ENCODE data around the gene CUL3.
"Not testable (repeated sequence)": the region's sequence is repeated elsewhere in the genome, so short reads cannot be mapped to it uniquely, and the experiment has no call there.

The CUL3 gene

DNA sequence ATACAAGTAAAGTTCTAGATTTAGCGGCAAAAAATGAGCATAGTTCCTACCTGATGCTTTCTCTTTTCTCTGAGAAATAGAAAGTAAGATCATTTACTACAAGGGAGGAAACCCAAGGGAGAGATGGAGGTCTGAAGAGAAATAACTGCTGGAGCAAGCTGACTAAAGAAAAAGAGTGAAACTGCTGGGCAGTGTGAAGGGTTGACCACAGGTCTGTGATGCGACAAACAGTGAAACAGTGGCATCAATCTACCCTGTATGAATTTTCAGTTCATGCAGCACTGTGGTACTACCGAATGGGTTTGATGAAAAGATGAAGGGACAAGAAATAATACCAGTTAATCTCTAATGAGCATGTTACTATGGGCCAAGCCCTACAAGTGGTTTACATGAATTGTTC, 52.2 kb downstream of the CUL3 start:
- DNase-seq, result no peak

DNA sequence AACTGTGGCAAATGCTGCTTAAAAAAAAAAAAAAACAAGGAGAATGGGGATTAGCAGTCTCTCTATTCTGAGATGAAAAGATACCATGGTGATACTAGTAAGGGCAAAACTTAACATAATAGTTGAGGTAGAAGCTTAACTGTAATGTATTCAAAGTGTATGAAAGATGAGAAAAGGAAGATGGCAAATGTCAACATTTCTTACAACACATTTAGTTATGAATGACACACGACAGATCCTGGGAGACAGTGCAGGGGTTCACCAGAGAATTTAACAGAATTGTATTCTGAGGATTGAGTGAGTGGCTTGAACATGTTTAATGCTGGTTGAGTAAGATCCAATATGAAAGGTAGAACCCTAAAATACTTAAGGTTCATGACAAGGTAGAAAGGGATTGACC, 52.7 kb downstream of the CUL3 start:
- DNase-seq, result no peak

DNA sequence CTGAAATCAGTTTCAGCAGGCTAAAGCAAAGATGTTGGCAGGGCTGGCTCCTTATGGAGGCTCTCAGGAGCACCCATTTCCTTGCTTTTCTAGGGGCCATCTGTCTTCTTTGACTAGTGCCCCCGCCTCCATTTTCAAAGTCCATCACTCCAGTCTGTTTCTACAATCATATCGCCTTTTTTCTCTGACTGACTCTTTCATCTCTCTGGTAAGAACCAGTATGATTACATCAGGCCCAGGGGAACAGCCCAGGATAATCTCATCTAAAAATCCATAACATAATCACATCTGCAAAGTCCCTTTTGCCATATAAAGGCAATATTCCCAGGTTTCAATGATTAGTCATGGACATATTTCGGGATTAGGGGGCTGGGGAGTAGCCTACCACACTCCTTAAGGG, 57.0 kb downstream of the CUL3 start:
- no peak for DNase-seq

DNA sequence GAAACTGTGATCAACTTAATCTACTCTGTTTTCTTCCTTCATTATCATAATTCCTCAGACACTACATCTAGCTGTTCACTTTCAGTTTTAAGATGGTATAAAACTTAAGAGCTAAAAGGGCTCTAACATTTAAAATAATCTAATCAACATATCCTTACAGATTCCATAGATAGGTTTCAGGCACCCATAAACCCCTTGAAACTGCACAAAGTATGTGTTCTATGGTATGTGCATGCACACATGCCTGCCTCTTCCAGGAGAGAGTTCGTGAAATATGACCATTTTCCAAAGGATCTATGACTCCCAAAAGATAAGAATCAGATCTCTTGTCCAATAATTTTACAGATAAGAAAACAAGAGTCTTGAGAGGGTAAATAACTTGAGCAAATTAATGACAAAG, 59.4 kb downstream of the CUL3 start:
- DNase-seq, result no peak

DNA sequence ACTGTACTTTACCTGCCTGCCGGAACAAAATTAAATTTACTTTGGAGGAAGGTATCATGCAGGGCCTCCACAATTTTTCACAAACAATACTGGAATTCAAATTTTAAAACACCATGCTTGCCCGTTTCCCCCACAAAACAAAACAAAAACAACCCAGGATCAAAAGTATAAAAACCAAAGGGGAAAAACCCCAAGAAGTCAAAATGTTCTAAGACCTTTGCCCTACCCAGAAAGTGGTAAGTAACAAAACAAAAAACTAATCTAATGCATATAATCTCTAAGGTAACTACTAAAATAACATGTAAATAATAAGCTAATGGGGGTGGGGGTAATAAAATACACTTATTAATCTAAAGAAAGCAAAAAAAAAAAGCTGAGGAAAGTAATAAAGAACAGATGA, 60.5 kb downstream of the CUL3 start:
- no peak for DNase-seq

DNA sequence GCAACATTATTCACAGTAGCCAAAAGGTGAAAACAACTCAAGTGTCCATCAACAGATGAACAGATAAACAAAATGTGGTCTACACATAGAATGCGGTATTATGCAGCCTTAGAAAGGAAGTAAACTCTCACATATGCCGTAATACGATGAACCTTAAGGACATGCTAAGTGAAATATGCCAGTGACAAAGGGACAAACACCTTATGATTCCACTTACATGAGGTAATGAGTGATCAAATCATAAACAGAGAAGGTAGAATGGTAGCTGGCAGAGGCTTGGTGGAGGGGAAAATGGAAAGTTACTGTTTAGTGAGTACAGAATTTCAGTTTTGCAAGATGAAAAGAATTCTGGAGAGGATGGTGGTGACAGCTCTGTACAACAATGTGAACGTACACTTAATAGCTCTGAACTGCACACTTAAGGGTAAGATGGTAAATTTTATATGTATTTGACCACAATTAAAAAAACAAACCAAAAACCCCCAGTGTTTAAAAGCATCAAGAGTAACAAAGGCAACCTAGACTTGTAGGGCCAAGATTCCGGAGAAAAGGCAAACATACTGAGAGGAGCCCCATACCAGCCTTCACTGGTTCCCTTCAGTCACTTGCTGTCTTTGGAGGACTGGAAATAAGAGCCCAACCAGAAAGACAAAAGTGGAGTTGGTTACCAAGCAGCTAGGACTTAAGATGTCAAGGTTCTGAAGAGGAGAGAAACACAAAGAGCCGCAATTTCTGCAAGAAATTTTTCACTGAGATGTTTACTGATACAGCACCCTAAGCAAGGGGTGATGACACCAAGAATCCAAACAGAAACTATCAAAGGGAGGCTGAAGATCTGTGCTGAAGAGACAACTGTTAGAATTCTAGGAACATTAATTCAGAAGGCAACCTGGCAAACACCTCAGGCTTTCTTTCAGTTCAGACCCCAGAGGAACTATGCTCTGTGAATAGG, 61.3 kb downstream of the CUL3 start:
- no peak for DNase-seq

DNA sequence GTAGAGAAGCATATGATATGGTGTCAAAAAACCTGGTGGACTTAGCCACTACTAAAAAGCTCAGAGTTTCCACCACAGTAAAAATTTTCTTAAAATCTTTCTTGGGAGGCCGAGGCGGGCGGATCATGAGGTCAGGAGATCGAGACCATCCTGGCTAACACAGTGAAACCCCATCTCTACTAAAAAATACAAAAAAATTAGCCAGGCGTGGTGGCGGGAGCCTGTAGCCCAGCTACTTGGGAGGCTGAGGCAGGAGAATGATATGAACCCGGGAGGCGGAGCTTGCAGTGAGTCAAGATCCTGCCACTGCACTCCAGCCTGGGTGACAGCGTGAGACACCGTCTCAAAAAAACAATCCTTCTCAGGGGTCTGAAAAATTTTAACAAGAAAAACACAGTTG, 62.7 kb downstream of the CUL3 start:
- peak; percentile 3 for DNase-seq

DNA sequence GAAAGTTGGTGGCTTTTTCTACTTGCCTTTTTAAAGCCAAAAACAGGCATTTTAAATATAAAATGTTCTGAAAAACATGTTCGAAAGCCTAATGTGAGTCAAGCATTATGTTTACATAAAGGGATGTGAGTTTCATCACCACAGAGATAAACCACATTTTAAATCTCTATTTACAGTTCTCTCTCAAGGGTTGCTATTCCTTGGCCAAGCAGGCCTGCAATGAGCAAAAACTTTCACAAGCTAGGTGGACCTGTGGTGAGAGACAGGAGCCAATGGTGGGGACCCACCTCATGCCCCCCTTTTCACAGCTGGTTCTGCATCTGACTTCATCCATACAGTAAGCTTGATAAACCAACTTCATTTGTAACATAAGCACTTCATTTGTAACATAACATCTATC, 65.1 kb downstream of the CUL3 start:
- peak; percentile 7 for DNase-seq

DNA sequence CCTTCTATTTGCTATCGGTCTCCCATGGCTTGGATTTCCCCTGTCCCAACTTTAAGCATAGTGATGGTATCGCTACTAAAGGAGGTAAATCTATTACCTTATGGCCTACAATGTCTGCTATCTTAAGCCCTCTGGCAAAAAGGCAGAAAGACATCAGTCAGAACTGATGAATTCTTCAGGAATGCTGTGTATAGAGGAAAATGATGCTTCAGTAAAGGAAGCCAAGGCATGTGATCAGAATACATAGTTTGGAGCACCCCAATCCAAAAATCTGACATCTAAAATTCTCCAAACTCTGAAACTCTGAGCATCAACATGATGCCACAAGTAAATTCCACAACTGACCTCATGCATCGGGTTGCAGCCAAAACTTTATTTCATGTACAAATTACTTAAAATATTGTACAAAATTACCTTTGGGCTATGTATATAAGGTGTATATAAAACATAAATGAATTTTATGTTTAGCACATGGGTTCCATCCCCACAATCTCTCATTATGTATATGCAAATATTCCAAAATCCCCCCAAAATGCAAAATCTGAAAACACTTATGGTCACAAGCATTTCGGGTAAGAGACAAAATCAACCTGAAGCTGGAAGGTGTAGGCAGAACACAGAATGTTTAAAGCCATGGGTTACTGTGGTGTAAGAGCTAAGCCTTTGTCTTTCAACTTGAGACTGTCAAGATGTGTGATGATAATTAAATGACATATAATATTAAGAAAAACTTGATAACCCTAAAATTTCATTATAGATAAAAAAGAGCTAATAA, 66.2 kb downstream of the CUL3 start:
- DNase-seq, result no peak

DNA sequence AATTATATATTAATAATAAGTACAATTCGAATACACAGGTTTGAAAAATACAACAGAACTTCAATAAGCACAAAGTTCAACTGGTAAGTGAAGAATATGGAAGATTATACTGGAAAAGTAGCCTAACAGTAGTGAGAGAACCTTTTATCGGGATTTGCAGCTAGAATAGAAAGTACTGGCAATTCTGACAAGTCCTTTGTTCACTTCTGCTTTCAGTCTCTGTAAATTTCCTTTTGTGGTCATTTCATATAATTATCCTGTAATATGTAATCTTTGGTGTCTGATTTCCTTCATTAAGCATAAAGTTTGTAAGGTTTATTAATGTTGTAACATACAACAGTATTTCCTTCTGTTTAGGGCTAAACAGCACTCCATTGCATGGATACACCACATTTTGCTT, 67.2 kb downstream of the CUL3 start:
- DNase-seq, result no peak

DNA sequence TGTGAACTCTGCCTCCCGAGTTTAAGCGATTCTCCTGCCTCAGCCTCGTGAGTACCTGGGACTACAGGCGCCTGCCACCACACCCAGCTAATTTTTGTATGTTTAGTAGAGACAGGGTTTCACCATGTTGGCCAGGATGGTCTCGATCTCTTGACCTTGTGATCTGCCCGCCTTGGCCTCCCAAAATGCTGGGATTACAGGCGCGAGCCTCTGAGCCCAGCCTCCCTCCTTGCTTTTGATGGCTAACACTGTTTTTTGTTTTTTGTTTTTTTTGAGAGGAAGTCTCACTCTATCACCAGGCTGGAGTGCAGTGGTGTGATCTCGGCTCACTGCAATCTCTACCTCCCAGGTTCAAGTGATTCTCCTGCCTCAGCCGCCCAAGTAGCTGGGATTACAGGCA, 68.8 kb downstream of the CUL3 start:
- not testable (repeated sequence) for DNase-seq

DNA sequence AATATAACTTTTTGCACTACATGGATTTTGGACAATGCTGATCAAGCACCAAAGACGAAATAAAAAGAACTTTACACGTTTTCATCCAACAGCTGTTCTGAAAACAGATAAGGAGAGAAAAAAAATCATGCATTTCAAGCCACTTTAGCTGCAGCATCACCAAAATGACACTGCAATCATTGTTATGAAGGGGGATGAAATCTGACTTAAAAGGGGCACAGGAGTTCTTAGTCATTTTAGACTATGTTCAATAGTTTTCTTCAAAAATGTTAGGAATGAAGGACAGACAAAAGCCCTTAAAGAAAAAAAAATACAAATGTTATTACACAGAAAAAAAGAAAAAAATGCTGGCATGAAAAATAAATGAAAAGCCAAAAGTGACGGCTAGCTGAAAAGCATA, 71.2 kb downstream of the CUL3 start:
- no peak for DNase-seq

DNA sequence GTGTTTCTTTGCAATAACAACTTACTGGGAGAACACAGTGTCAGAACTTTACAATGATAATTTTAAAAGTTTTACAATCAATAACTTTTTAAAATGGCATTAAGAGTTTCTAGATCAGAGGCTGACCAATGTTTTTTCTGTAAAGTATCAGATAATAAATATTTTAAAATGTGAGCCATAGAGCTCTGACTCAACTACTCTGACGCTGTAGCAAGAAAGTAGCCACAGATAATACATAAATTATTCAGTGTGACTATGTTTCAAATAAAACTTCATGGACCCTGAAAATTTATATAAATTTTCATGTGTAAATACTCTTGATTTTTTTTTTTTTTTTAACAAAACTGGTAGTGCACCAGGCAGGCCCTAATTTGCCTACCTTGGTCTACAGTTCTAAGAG, 77.4 kb downstream of the CUL3 start:
- no peak for DNase-seq

DNA sequence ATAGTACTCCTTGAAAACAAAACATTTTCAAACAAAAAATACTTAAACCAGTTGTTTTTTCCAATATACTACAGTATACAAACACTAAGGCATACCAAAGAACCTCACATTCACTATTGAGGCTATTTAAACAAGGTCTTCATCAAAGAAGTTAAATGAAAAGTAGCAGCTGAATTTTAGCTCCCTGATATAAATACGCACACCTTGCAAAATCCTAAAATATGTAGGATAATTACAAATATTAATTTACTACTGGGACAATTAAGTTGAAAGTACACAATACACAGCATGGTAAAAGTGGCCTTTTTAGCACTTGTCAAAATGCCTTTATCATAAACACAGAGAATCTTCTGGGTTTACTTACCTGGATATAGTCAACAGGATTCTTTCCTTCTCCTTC, 78.7 kb downstream of the CUL3 start:
- no peak for DNase-seq

DNA sequence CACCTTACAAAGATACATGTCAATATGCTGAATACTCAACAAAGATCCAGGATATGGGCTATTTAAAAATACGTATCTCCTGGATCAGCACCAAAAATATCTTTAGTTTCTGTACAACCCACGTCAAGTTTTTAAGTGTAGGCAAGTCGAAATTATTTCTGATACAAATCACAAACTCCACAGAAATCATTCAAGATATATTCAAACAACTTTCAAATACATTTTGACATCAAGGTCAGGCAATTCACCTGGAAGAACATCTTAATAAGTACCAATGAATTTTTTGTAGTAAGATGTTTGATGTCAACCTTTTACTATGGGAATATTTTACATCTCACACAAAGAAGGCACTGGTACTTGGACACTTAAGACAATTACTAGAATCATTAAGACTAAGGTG, 86.2 kb downstream of the CUL3 start:
- no peak for DNase-seq

DNA sequence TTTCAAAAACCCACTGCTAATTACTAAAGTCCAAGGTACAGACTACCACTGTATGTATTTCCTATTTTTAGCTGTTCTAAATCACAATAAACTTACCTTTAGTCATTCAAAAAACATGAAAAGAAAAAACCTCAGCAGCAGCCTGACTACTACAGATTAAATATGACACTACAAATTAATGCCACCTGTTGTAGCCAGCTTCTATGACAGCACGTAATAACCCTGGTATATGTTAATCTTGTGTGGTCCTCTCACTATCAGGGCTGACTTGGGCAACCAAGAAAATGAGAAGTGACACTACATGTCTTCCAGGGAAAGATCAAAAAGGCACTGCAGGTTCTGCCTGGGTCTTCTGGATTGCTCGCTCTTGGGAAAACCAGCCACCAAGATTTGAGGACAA, 92.6 kb downstream of the CUL3 start:
- no peak for DNase-seq

DNA sequence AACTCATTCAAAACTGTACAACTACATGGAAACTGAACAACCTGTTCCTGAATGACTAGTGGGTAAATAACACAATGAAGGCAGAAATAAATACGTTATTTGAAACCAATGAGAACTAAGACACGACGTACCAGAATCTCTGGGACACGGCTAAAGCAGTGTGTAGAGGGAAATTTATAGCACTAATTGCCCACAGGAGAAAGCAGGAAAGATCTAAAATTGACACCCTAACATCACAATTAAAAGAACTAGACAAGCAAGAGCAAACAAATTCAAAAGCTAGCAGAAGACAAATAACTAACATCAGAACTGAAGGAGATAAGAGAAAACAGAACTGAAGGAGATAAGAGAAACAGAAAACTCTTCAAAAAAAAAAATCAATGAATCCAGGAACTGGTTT, 97.2 kb downstream of the CUL3 start:
- DNase-seq, result not testable (repeated sequence)

DNA sequence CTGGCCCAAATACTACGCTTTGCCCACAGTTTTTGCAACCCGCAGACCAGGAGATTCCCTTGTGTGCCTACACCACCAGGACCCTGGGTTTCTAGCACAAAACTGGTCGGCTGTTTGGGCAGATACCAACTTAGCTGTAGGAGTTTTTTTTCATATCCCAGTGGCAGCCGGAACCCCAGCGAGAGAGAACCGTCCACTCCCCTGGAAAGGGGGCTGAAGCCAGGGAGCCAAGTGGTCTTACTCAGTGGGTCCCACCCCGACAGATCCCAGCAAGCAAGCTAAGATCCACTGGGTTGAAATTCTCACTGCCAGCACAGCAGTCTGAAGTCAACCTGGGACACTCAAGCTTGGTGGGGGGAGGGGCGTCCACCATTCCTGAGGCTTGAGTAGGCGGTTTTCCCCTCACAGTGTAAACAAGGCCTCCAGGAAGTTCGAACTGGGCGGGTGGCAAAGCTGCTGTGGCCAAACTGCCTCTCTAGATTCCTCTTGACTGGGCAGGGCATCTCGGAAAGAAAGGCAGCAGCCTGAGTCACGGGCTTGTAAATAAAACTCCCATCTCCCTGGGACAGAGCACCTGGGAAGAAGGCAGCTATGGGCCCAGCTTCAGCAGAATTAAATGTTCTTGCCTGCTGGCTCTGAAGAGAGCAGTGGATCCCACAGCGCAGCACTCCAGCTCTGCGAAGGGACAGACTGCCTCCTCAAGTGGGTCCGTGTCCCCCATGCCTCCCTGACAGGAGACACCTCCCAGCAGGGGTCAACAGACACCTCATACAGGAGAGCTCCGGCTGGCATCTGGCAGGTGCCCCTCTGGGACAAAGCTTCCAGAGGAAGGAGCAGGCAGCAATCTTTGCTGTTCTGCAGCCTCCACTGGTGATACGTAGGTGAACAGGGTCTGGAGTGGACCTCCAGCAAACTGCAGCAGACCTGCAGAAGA, 99.8 kb downstream of the CUL3 start:
- DNase-seq, result not testable (repeated sequence)

DNA sequence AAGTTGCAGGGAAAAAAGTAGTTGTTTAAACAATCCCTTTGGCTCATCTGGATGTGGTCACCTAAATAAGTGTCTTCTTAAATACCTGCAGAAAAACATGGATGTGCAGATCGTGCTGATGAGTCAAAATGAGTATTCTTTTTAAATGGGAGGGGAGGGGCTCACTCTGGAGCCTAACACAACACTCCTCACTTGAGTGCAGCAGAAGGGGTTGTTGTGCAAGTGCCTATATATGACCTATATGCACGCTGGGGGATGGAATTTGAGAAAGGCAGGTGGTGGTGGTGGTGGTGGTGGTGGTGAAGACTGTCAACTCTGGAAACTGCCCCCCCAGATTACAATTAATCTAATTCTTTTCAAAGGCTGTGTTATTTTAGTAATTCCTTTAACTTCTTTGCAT, 105.3 kb downstream of the CUL3 start:
- no peak for DNase-seq

DNA sequence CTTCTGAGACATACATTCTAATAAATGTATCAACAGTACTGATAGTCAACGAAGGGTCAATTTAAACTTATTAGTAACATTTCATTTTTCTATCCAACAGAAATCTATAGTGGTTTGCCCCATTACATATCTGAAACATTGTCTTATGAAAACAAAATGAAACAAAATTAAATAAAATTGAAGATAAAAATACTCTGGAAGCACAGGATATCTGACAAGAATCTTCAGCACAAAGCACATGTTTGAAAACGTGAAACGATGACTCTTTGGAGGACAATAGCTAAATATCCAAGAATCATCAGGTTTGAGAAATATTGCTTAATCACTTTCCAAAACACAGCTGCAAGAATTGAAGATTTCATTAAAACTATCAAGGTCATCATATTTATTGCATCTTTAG, 112.3 kb downstream of the CUL3 start:
- DNase-seq, result no peak

DNA sequence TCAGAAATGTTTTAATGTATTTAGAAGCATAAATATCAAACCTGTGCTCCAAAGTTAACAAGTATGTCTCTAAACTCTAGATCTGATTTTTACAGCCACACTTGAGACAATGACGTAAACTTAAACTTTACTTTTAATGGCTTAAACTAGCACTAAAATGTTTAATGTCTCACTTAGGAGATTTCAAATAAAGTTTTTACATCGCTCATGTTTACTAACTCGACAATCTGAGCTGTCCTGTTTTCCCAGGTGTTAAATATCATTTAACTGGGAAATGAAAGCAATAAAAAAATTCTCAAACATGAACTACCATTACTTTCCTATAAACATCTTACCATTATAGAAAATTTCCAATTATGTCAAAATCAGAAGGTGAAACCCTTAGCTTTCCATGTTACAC, 113.0 kb downstream of the CUL3 start:
- DNase-seq, result no peak

DNA sequence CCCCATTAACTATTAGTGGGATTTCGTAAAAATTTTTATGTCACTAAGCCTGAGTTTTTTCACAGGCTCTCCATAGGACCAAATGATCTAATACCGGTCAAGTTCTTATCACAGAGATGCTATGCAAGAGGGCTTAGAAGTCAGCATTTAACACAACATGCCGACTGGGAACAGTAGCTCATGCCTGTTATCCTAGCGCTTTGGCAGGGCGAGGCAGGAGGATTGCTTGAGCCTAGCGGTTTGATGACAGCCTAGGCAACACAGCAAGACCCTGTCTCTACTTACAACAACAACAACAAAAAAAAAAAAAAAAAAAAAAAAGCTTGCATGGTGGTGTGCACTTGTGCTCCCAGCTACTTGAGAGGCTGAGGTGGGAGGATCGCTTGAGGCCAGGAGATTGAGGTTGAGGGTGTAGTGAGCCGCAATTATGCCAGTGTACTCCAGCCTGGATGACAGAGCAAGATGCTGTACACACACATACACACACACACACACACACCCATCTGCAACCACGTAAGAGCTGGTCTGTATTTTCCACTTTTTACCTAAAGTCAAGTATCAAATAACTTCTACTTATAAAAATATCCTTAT, 115.7 kb downstream of the CUL3 start:
- DNase-seq, result no peak

Data from CD4-positive, alpha-beta T cell treated with Interleukin-6 for 4 hours (primary cell).